ENCODE measurements around the gene KLHL6. TPM values are rescaled to one million over a fixed set of nuclear protein-coding genes. Genes with fewer than 3 reads are reported as not detected.
"Not testable (repeated sequence)": the region's sequence is repeated elsewhere in the genome, so short reads cannot be mapped to it uniquely, and the experiment has no call there.

The KLHL6 gene
- total RNA-seq, 2 experiments from 2014 or later: 34.1 to 36.9 TPM

GRCh38 chr3:183520295-183520694 is 35.2 kb downstream of the KLHL6 start:
- peaks cover 31% of the 10 kb centered on the region for H3K4me1 Mint-ChIP-seq
- ATAC-seq (ENCODE audit: low read depth); DNase-seq; H3K9me3 Mint-ChIP-seq; H3K27me3 Mint-ChIP-seq; POLR2A ChIA-PET; H3K27ac Mint-ChIP-seq; H3K4me3 Mint-ChIP-seq: not testable (repeated sequence)
- H3K36me3 Mint-ChIP-seq: peaks cover 17% of the 10 kb centered on the region

- H3K27ac Mint-ChIP-seq: no peak overlapping the region
- H3K4me1 Mint-ChIP-seq: peaks cover 33% of the 10 kb centered on the region
- peaks cover 17% of the 10 kb centered on the region for H3K36me3 Mint-ChIP-seq
- no peak for DNase-seq
- POLR2A ChIA-PET: no interaction called here
- H3K9me3 Mint-ChIP-seq: no peaks in the 10 kb centered on the region
- no peaks in the 10 kb centered on the region for H3K27me3 Mint-ChIP-seq
- no peak for ATAC-seq (ENCODE audit: low read depth)
- H3K4me3 Mint-ChIP-seq: no peak overlapping the region
Measured at GRCh38 chr3:183519891-183520290, 35.6 kb downstream of the KLHL6 start.

GRCh38 chr3:183518491-183519251 is 36.8 kb downstream of the KLHL6 start:
- Mint-ChIP-seq H3K27ac (peak overlapping the region; percentile 60), H3K36me3 (peaks cover 19% of the 10 kb centered on the region), H3K9me3 (no peaks in the 10 kb centered on the region), H3K27me3 (no peaks in the 10 kb centered on the region), H3K4me3 (peak overlapping the region; percentile 15), H3K4me1 (peaks cover 42% of the 10 kb centered on the region)
- POLR2A ChIA-PET: interaction anchor here (0.8 to 1.5 kb wide), 2 partner anchors 8 to 22 kb away, joined by 3 to 4 read pairs; no protein-coding TSS in a partner anchor
- no peak for DNase-seq
- peak; percentile 10 for ATAC-seq (ENCODE audit: low read depth)

DNA sequence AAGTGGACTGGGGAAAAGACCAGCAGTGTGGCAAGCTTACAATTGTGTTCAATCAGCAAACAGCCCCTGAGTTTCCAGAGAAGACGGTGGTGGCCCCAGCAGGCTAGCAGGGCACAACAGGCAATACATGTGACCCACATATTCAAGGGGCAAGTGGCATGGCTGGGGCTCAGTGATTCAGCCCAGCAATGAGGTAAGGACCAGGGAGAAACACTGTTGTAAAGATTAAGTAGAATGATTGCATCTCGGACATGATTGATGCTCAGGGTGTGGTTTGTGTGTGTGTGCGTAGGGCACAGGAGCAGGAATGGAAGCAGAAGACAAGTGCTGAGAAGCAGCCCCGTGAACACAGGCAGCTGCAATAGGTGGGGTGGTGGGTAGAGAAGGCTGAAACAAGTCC is 37.9 kb downstream of the KLHL6 start:
- H3K27me3 Mint-ChIP-seq: no peaks in the 10 kb centered on the region
- no peak for DNase-seq
- peaks cover 51% of the 10 kb centered on the region for H3K4me1 Mint-ChIP-seq
- peak overlapping the region; percentile 4 for H3K4me3 Mint-ChIP-seq
- H3K27ac Mint-ChIP-seq: peak overlapping the region; percentile 69
- ATAC-seq (ENCODE audit: low read depth): no peak
- H3K9me3 Mint-ChIP-seq: no peaks in the 10 kb centered on the region
- POLR2A ChIA-PET: interaction anchor here (0.8 to 1.0 kb wide), 2 partner anchors 9 to 24 kb away, joined by 4 read pairs; no protein-coding TSS in a partner anchor
- peaks cover 21% of the 10 kb centered on the region for H3K36me3 Mint-ChIP-seq

GRCh38 chr3:183515968-183516851 is 39.3 kb downstream of the KLHL6 start:
- Mint-ChIP-seq H3K9me3 (no peaks in the 10 kb centered on the region), H3K4me1 (peaks cover 56% of the 10 kb centered on the region), H3K36me3 (peaks cover 21% of the 10 kb centered on the region), H3K27me3 (no peaks in the 10 kb centered on the region), H3K27ac (peak overlapping the region; percentile 87), H3K4me3 (peak overlapping the region; percentile 36)
- DNase-seq (no peak), ATAC-seq (ENCODE audit: low read depth) (peak; percentile 72)
- POLR2A ChIA-PET: interaction anchor here (0.6 to 1.7 kb wide), 5 partner anchors 9 to 182 kb away, joined by 3 to 5 read pairs (median 4); partner anchors contain the start of genes KLHL6 and YEATS2

- Mint-ChIP-seq H3K27ac (peak overlapping the region; percentile 85), H3K27me3 (no peaks in the 10 kb centered on the region), H3K36me3 (peaks cover 28% of the 10 kb centered on the region), H3K4me1 (peaks cover 55% of the 10 kb centered on the region), H3K9me3 (no peaks in the 10 kb centered on the region), H3K4me3 (peak overlapping the region; percentile 54)
- POLR2A ChIA-PET: interaction anchor here (0.7 to 1.6 kb wide), 2 partner anchors 27 to 33 kb away, joined by 4 to 7 read pairs; no protein-coding TSS in a partner anchor
- no peak for ATAC-seq (ENCODE audit: low read depth)
- no peak for DNase-seq
Measured at GRCh38 chr3:183514021-183514420, 41.5 kb downstream of the KLHL6 start.

- Mint-ChIP-seq H3K4me1 (peaks cover 46% of the 10 kb centered on the region), H3K27ac (peak overlapping the region; percentile 85), H3K36me3 (peaks cover 32% of the 10 kb centered on the region), H3K4me3 (peak overlapping the region; percentile 54), H3K27me3 (no peaks in the 10 kb centered on the region), H3K9me3 (no peaks in the 10 kb centered on the region)
- DNase-seq (no peak), ATAC-seq (ENCODE audit: low read depth) (peak; percentile 81)
- POLR2A ChIA-PET: interaction anchor here (0.7 to 1.6 kb wide), 4 partner anchors 12 to 123 kb away, joined by 3 to 7 read pairs (median 4); no protein-coding TSS in a partner anchor
Measured at GRCh38 chr3:183513046-183513706, 42.3 kb downstream of the KLHL6 start.

DNA sequence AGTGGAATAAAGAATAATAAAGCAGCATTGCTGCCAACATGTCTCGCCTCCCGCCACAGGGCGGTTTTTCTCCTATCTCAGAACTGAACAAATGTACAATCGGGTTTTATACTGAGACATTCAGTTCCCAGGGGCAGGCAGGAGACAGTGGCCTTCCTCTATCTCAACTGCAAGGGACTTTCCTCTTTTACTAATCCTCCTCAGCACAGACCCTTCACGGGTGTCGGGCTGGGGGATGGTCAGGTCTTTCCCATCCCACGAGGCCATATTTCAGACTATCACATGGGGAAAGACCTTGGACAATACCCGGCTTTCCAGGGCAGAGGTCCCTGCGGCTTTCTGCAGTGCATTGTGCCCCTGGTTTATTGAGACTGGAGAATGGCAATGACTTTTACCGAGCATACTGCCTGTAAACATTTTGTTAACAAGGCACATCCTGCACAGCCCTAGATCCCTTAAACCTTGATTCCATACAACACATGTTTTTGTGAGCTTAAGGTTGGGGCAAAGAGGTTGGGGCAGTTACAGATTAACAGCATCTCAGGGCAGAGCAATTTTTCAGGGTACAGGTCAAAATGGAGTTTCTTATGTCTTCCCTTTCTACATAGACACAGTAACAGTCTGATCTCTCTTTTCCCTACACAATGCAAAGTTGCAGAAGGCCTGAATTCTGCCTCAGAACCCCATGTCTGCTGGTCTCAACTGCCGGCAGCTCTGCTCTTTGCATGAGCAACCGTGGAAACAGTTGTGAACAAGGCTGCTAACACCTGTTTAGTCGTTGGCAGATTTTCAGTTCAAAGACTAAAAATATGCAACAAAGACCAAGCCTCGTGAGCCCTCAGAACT is 44.0 kb downstream of the KLHL6 start:
- H3K9me3 Mint-ChIP-seq; POLR2A ChIA-PET; H3K4me3 Mint-ChIP-seq; DNase-seq; H3K27me3 Mint-ChIP-seq; ATAC-seq (ENCODE audit: low read depth): not testable (repeated sequence)
- peak overlapping the region; percentile 28 for H3K27ac Mint-ChIP-seq
- H3K36me3 Mint-ChIP-seq: peaks cover 40% of the 10 kb centered on the region
- H3K4me1 Mint-ChIP-seq: peaks cover 38% of the 10 kb centered on the region

DNA sequence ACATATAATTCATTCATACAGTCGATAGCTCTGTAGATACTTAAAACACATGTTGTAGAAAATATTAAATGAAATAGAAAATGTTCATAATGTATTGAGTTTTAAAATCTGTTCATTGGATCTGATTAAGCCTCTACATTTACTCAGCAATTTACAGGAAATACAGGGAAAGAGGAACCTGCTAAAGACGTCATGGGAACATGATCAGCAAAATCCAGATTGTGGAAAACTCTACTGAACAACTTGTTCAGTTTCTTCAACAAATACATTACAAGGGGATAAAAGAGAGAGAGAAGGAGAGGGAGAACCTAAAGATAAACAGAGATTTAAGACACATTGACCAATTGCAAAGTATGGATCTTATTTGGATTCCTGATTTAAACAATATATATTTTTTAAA is 46.7 kb downstream of the KLHL6 start:
- no peak overlapping the region for H3K27ac Mint-ChIP-seq
- H3K27me3 Mint-ChIP-seq: no peaks in the 10 kb centered on the region
- no peak for ATAC-seq (ENCODE audit: low read depth)
- H3K4me3 Mint-ChIP-seq: no peak overlapping the region
- peaks cover 44% of the 10 kb centered on the region for H3K36me3 Mint-ChIP-seq
- H3K9me3 Mint-ChIP-seq: peaks cover 8% of the 10 kb centered on the region
- H3K4me1 Mint-ChIP-seq: peaks cover 20% of the 10 kb centered on the region
- no peak for DNase-seq
- POLR2A ChIA-PET: no interaction called here

DNA sequence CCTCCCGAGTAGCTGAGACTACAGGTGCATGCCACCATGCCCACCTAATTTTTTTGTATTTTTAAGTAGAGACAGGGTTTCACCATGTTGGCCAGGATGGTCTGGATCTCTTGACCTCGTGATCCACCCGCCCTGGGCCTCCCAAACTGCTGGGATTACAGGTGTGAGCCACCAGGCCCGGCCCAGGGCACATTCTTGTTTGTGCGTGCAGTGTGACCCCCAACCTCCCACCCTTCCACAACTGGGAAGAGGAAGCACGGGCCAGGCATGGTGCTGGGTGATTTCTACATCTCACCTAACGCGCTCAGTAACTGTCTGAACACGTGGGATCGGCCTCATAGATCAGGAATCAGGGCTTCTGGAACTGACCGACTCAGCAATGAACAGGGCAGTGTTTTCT is 48.0 kb downstream of the KLHL6 start:
- H3K27me3 Mint-ChIP-seq: no peaks in the 10 kb centered on the region
- DNase-seq (no peak), ATAC-seq (ENCODE audit: low read depth) (no peak)
- peaks cover 9% of the 10 kb centered on the region for H3K4me1 Mint-ChIP-seq
- no peak overlapping the region for H3K27ac Mint-ChIP-seq
- H3K4me3 Mint-ChIP-seq: no peak overlapping the region
- peaks cover 46% of the 10 kb centered on the region for H3K36me3 Mint-ChIP-seq
- POLR2A ChIA-PET: interaction anchor here (1.5 kb wide), 1 partner anchor 8 kb away, joined by 3 read pairs; no protein-coding TSS in a partner anchor
- peaks cover 8% of the 10 kb centered on the region for H3K9me3 Mint-ChIP-seq

GRCh38 chr3:183506674-183507320 is 48.7 kb downstream of the KLHL6 start:
- Mint-ChIP-seq H3K4me1 (peaks cover 7% of the 10 kb centered on the region), H3K4me3 (no peak overlapping the region), H3K9me3 (peaks cover 8% of the 10 kb centered on the region), H3K27ac (peak overlapping the region; percentile 43), H3K36me3 (peaks cover 45% of the 10 kb centered on the region), H3K27me3 (no peaks in the 10 kb centered on the region)
- no peak for ATAC-seq (ENCODE audit: low read depth)
- POLR2A ChIA-PET: interaction anchor here (1.5 kb wide), 1 partner anchor 9 kb away, joined by 3 read pairs; no protein-coding TSS in a partner anchor
- DNase-seq: no peak

- Mint-ChIP-seq H3K4me3 (no peak overlapping the region), H3K9me3 (peaks cover 8% of the 10 kb centered on the region), H3K36me3 (peaks cover 51% of the 10 kb centered on the region), H3K27ac (no peak overlapping the region), H3K27me3 (no peaks in the 10 kb centered on the region), H3K4me1 (peaks cover 11% of the 10 kb centered on the region)
- POLR2A ChIA-PET: no interaction called here
- no peak for ATAC-seq (ENCODE audit: low read depth)
- DNase-seq: no peak
Measured at GRCh38 chr3:183504597-183504996, 50.9 kb downstream of the KLHL6 start.

All from activated naive CD8-positive, alpha-beta T cell treated with anti-CD3 and anti-CD28 coated beads, Interleukin-2, amount 10 ng/mL, durations not matched to agents 7 days and 5 days (primary cell).